Parathyroid adenoma (tissue), 2 donors: Measurements from ENCODE around the gene ACOX3.

Source experiments
- H2AFZ ChIP-seq: fragments of 300-600 bp; sonication (generic); one replicate; pipeline ENCODE4 v1.7.0; 2017; ENCODE audit warnings: antibody characterized with exemption, mild to moderate bottlenecking
- H3K27ac ChIP-seq: fragments of 300-600 bp; sonication (generic); one replicate; pipeline ENCODE4 v1.7.0; 2017
- H3K27me3 ChIP-seq: fragments of 300-600 bp; sonication (generic); one replicate; pipeline ENCODE4 v1.7.0; 2017; ENCODE audit warnings: low read length; ENCODE audit not compliant: control insufficient read depth, insufficient read depth
- H3K36me3 ChIP-seq: fragments of 300-600 bp; sonication (generic); one replicate; pipeline ENCODE4 v1.7.0; 2017; ENCODE audit warnings: low read length; ENCODE audit not compliant: control insufficient read depth, insufficient read depth
- H3K4me1 ChIP-seq: fragments of 300-600 bp; sonication (generic); one replicate; pipeline ENCODE4 v1.7.0; 2017; ENCODE audit warnings: control low read depth
- H3K4me2 ChIP-seq: fragments of 300-600 bp; sonication (generic); one replicate; pipeline ENCODE4 v1.7.0; 2017; ENCODE audit warnings: low read length
- H3K4me3 ChIP-seq: fragments of 300-600 bp; sonication (generic); one replicate; pipeline ENCODE4 v1.7.0; 2017; ENCODE audit warnings: low read depth, low read length
- H3K79me2 ChIP-seq: fragments of 300-600 bp; sonication (generic); one replicate; pipeline ENCODE4 v1.7.0; 2017; ENCODE audit warnings: control low read depth
- H3K9ac ChIP-seq: fragments of 300-600 bp; sonication (generic); one replicate; pipeline ENCODE4 v1.7.0; 2017; ENCODE audit warnings: mild to moderate bottlenecking
- H3K9me3 ChIP-seq: fragments of 300-600 bp; sonication (generic); one replicate; pipeline ENCODE4 v1.7.0; 2017; ENCODE audit warnings: low read length; ENCODE audit not compliant: control insufficient read depth
- TF ChIP-seq, protein P1 (sequence below): fragments of 300-600 bp; sonication (generic); IDR thresholded peaks from one replicate; pipeline ENCODE4 v1.7.0; 2017; ENCODE audit warnings: antibody characterized with exemption, mild to moderate bottlenecking
- donor health status: primary hyperparathyroidism.

Gene ACOX3

DNA sequence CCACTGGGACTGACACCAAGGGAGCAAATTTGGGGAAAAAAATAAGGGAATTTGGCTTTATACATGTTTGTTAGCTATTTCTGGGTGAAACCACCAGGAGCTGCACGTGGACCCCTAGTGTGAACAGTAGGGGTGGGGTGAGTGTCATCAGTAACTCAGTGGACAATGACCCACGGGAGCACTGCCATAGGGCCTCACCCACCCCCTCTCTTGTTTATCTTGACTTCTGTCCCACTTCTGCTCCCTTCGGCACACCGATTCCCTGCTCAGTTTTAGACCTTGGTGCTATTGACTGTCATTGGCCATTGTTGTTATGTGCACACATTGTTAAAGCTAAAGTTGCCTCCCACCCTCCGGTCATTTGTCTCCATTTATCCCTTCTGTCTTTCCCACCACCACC, 9.0 kb downstream of the ACOX3 start:
- Histone ChIP-seq H3K4me2 (no peak overlapping the region), H3K9me3 (no peaks in the 10 kb centered on the region), H3K27me3 (no peaks in the 10 kb centered on the region), H3K4me3 (no peak overlapping the region), H3K4me1 (no peaks in the 10 kb centered on the region), H3K36me3 (no peaks in the 10 kb centered on the region), H3K79me2 (peaks cover 4% of the 10 kb centered on the region), H3K27ac (no peak overlapping the region), H3K9ac (no peak overlapping the region), H2AFZ (no peak overlapping the region)
- TF ChIP-seq, protein P1, sequence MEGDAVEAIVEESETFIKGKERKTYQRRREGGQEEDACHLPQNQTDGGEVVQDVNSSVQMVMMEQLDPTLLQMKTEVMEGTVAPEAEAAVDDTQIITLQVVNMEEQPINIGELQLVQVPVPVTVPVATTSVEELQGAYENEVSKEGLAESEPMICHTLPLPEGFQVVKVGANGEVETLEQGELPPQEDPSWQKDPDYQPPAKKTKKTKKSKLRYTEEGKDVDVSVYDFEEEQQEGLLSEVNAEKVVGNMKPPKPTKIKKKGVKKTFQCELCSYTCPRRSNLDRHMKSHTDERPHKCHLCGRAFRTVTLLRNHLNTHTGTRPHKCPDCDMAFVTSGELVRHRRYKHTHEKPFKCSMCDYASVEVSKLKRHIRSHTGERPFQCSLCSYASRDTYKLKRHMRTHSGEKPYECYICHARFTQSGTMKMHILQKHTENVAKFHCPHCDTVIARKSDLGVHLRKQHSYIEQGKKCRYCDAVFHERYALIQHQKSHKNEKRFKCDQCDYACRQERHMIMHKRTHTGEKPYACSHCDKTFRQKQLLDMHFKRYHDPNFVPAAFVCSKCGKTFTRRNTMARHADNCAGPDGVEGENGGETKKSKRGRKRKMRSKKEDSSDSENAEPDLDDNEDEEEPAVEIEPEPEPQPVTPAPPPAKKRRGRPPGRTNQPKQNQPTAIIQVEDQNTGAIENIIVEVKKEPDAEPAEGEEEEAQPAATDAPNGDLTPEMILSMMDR: no peak

DNA sequence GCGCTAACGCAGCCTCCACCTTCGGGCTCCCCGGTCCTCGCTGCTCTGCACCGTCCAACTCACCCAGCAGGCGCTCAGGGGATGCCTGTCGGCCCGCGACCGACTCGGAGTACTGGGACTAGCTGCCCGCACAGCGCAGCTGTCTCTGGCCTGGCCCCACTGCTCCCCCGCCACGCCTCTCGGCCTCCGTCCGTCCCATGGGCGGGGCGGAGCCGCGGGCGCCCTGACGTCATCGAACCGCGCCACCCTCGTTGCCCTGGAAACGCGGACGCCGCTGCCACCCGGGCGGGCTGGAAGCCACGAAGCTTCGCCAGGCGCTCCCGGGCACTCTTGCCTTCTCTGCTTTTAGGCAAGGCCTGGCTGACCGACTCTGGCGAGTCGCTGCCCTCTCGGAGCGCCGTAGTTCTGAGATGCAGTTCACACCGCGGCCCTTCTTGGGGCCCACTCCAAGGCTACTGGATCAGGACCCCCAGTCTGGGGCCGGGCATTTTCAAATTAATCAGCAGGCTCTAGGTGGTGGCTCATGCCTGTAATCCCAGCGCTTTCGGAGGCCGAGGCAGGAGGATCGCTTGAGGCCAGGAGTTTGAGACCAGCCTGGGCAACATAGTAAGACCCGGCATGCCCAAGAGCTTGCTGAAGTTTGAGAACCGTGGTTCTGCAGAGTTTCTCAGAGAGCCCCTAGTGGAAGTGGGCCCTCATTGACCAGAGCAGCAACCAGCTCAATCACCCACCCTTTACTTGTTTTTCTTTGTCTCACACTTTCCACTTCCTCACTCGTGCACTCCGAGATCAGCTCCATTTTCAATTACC, 12.0 kb downstream of the ACOX3 start:
- TF ChIP-seq, protein P1: no peak
- Histone ChIP-seq H3K9me3 (no peaks in the 10 kb centered on the region), H3K27ac (peak overlapping the region; percentile 33), H3K4me1 (no peaks in the 10 kb centered on the region), H3K4me3 (peak overlapping the region; percentile 72), H2AFZ (peak overlapping the region; percentile 81), H3K79me2 (peaks cover 4% of the 10 kb centered on the region), H3K27me3 (no peaks in the 10 kb centered on the region), H3K36me3 (no peaks in the 10 kb centered on the region), H3K4me2 (peak overlapping the region; percentile 82), H3K9ac (no peak overlapping the region)

DNA sequence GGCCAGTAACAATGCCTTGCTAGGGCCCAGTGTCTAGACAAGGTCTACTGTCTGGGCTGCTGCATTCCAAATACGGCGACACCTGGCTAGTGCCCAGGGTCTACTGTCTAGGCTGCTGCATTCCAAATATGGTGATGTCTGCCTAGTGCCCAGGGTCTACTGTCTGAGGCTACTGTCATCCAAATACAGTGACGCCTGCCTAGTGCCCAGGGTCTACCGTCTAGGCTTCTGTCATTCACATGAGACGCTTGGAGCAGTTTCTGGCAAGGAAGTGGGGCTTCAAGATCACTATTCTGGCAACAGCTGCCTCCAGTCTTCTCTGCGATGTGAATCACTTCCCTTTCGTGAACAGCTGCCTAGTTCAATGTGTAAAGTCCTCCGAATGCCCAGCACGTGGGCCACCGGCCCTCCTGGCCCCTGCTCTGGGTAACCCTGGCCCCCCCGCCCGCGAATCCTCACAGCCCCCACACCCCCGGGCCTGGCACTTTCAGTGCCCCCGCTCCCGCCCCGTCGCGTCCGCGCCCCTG, 12.7 kb downstream of the ACOX3 start:
- Histone ChIP-seq H3K4me1 (no peaks in the 10 kb centered on the region), H3K36me3 (no peaks in the 10 kb centered on the region), H3K9ac (no peak overlapping the region), H3K79me2 (peaks cover 4% of the 10 kb centered on the region), H3K27me3 (no peaks in the 10 kb centered on the region), H3K4me3 (peak overlapping the region; percentile 72), H3K4me2 (peak overlapping the region; percentile 82), H3K9me3 (no peaks in the 10 kb centered on the region), H2AFZ (peak overlapping the region; percentile 81), H3K27ac (peak overlapping the region; percentile 33)
- TF ChIP-seq, protein P1: no peak

DNA sequence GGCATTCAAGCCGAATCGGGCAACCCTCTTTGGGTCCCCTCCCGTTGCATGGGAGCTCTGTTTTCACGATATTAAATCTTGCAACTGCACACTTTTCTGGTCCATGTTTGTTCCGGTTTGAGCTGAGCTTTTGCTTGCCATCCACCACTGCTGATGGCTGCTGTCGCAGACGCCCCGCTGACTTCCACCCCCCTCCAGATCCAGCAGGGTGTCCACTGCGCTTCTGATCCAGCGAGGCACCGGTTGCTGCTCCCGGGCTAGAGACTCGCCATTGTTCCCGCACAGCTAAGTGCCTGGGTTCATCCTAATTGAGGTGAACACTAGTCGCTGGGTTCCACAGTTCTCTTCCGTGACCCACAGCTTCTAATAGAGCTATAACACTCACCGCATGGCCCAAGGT, 13.3 kb downstream of the ACOX3 start:
- Histone ChIP-seq H3K4me2 (peak overlapping the region; percentile 82), H2AFZ (no peak overlapping the region)

More for the DNA sequence above, 13.3 kb downstream of the ACOX3 start:
- no peaks in the 10 kb centered on the region for H3K4me1 ChIP-seq
- TF ChIP-seq, protein P1: no peak
- no peak overlapping the region for H3K27ac ChIP-seq
- H3K9me3 ChIP-seq: no peaks in the 10 kb centered on the region
- H3K9ac ChIP-seq: no peak overlapping the region
- peak overlapping the region; percentile 72 for H3K4me3 ChIP-seq
- H3K27me3 ChIP-seq: no peaks in the 10 kb centered on the region
- H3K79me2 ChIP-seq: peaks cover 4% of the 10 kb centered on the region
- H3K36me3 ChIP-seq: no peaks in the 10 kb centered on the region
